Epithelial cell of proximal tubule (primary cell): ENCODE measurements around the gene OTUB2. TPM values are rescaled to one million over a fixed set of nuclear protein-coding genes. Genes with fewer than 3 reads are reported as not detected.

Source experiments
- DNase-seq: peaks from one replicate; pipeline ENCODE4 v3.0.0-alpha.2; 2011; ENCODE audit warnings: low read depth
- H3K4me3 ChIP-seq: 2 replicates; pipeline ENCODE4 v1.5.1; 2011; ENCODE audit warnings: low read depth, mild to moderate bottlenecking, low read length
- total RNA-seq: library from RNA; depleted of rRNA; stranded (reverse); fragments of >200 nt; gene quantifications from 2 replicates; pipeline ENCODE4 v1.2.3, GENCODE V29; 2015
- TF ChIP-seq, protein P1 (sequence below): conservative IDR thresholded peaks from 2 replicates; pipeline ENCODE4 v1.5.1; 2012; ENCODE audit warnings: low read depth, mild to moderate bottlenecking, low read length

OTUB2 gene
- total RNA-seq, 1 donor from 2014 or later: 5.6 TPM

DNA sequence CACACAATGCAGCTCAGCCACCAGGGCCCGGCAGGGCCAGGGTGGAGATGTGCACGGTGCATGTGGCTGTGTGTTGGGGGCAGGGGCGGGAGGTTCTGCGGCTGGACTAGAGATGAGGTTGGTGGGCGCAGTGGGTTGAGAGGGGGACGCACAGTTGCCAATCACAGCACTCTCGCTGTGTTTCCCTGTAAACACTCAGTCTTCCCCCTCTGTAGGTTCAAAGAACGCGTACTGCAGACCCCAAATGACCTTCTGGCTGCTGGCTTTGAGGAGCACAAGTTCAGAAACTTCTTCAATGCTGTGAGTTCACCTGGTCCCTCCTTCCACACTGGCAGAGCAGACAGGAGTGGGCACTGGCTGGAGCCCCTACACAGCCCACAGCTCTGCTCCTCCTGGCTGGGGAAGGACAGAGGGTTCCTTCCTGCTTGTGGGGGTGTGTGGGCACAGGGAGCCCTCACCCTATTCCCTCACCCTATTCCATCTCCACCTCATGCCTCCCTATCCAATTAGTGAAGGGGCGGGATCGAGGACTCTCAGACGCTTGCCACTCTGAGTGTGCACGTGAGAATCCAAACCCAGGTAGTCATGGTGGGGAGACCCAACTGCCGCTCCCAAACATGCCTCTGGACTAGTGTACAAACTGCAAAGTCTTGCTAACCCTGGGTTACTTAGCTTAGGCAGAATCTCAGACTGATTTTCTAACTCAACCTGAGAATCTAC, 17.8 kb downstream of the OTUB2 start:
- no peak for DNase-seq
- H3K4me3 ChIP-seq: no peak overlapping the region
- TF ChIP-seq, protein P1, sequence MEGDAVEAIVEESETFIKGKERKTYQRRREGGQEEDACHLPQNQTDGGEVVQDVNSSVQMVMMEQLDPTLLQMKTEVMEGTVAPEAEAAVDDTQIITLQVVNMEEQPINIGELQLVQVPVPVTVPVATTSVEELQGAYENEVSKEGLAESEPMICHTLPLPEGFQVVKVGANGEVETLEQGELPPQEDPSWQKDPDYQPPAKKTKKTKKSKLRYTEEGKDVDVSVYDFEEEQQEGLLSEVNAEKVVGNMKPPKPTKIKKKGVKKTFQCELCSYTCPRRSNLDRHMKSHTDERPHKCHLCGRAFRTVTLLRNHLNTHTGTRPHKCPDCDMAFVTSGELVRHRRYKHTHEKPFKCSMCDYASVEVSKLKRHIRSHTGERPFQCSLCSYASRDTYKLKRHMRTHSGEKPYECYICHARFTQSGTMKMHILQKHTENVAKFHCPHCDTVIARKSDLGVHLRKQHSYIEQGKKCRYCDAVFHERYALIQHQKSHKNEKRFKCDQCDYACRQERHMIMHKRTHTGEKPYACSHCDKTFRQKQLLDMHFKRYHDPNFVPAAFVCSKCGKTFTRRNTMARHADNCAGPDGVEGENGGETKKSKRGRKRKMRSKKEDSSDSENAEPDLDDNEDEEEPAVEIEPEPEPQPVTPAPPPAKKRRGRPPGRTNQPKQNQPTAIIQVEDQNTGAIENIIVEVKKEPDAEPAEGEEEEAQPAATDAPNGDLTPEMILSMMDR: no peak

- no peak for DNase-seq
- TF ChIP-seq, protein P1: no peak
- no peak overlapping the region for H3K4me3 ChIP-seq
Observed at GRCh38 chr14:94044476-94045091, 18.4 kb downstream of the OTUB2 start.

DNA sequence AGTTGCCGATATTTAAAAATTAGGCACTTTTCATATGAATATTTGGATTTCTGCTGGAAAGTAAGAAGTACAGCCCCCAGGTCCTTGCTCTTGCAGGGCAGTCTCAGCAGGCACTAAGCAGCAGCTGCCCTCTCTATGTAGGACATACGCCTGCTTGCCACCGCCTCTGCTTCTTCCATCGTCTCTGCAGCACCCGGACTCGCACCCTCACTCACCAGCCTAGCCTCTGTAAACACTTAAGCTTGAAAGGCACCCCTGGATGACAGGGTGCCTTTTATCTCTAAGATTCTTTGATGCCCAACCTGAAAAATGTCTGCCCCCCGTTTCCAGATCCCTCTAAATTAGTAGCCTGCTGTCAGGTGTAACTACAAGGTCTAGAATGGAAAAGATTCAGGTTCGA, 19.0 kb downstream of the OTUB2 start:
- no peak overlapping the region for H3K4me3 ChIP-seq
- TF ChIP-seq, protein P1: no peak
- DNase-seq: no peak

DNA sequence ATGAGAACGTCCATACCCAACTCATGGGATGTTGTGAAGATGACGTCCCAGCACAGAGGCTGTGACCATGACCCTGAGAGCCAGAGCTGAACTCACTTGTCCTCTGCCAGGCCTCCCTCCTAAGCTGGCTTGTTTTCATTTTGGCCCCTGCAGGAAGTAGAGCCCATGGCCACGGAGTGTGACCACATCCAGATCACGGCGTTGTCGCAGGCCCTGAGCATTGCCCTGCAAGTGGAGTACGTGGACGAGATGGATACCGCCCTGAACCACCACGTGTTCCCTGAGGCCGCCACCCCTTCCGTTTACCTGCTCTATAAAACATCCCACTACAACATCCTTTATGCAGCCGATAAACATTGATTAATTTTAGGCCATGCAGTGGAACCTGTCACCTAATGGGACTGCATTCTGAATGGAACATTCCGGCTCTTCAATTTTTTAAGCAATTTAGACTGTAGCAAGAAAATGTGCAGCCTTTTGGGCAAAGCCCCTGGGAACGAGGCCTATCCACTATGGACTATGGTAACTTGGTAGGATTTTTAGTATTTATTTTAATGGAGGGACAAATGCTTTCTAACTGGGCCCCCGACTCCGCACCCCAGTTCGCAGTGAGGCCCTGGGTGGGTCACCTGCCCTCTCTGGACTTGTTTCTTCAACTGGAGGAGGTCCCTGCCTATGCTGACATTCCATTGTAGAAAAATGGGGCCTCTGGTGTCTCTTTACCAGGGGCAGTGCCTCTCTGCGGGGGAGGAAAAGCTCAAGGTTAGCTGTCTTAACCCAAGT, 19.6 kb downstream of the OTUB2 start:
- H3K4me3 ChIP-seq: no peak overlapping the region
- no peak for DNase-seq
- TF ChIP-seq, protein P1: no peak

DNA sequence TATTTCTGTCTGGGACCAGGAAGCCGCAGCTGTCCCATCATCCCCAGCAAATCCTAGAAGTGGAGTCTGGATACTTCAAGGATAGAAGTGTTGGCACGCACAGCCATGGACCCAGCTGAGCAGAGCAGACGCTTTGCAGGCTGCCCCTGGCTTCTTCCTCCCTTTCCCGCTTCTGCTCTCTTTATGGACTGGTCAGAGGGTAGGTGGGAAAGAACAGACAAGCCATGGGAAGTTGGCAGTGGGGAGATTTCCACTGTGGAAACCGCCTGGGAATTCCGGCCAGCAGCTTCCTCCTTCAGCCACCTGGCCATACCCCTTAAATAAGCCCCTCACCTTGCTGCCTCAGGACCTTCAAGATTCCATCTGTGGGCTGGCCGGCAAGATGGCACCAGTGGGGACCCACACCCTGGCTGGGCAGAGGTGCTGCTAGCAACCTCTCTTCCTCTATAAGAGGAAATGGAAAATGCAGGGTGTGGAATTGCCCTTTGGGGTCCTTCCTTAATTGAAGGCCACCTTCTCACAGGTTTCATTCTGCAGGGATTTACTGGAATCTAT, 20.6 kb downstream of the OTUB2 start:
- no peak overlapping the region for H3K4me3 ChIP-seq
- TF ChIP-seq, protein P1: no peak
- no peak for DNase-seq

DNA sequence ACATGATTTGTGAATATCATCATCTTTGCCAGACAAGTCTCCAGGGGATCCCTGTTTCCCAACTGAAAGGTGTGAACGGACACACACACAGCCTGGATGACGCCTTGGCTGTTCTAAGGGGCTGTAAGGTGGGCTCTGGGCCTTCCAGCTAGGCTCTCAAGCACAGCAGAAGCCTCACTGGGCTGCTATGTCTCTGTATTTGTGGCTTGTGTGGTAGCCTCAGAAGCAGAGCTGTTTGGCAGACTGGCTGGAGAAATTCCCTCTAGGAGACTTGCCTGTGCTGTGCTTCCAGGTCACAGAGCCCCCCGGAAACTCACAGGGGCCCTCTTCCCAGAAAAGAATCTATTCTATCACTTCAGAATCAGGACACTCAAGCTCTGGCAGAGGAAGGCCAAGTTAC, 21.4 kb downstream of the OTUB2 start:
- TF ChIP-seq, protein P1: no peak
- no peak overlapping the region for H3K4me3 ChIP-seq

More for the DNA sequence above, 21.4 kb downstream of the OTUB2 start:
- no peak for DNase-seq
